SK-N-MC (cell line): Measurements from ENCODE around the gene L3MBTL1.

Experiments used
- EZH2 ChIP-seq: fragments of 200-600 bp; sonication (generic); IDR thresholded peaks from one replicate; pipeline ENCODE4 v1.6.1; 2017; ENCODE audit warnings: antibody characterized with exemption
- FOXP2 ChIP-seq: optimal IDR thresholded peaks from 2 replicates; pipeline ENCODE3; 2011; ENCODE audit warnings: mild to moderate bottlenecking, moderate library complexity; ENCODE audit not compliant: insufficient read depth; ENCODE audit errors: extremely low read length, control extremely low read depth
- POLR2AphosphoS5 ChIP-seq: IDR thresholded peaks from 2 replicates; pipeline ENCODE4 v1.6.1; 2012; ENCODE audit warnings: mild to moderate bottlenecking, low read depth, low read length, borderline replicate concordance

GRCh38 chr20:43533060-43533459 is 25.6 kb downstream of the L3MBTL1 start:
- no peak for TF ChIP-seq POLR2AphosphoS5
- no peak for TF ChIP-seq EZH2
- no peak for TF ChIP-seq FOXP2
